Activated naive CD4-positive, alpha-beta T cell treated with anti-CD3 and anti-CD28 coated beads, Interleukin-2, amount 50 U/mL, for 24 hours (primary cell): ENCODE data around the gene ASCL5.

Experiments used
- H3K27ac Mint-ChIP-seq: one replicate; pipeline ENCODE4 v1.8.0; 2021; ENCODE audit warnings: mild to moderate bottlenecking, mixed read lengths
- H3K27me3 Mint-ChIP-seq: one replicate; pipeline ENCODE4 v1.8.0; 2021; ENCODE audit warnings: mixed read lengths
- H3K36me3 Mint-ChIP-seq: one replicate; pipeline ENCODE4 v1.8.0; 2021; ENCODE audit warnings: mixed read lengths
- H3K4me1 Mint-ChIP-seq: one replicate; pipeline ENCODE4 v1.8.0; 2021; ENCODE audit warnings: mixed read lengths
- H3K4me3 Mint-ChIP-seq: one replicate; pipeline ENCODE4 v1.8.0; 2021; ENCODE audit warnings: mild to moderate bottlenecking, mixed read lengths
- H3K9me3 Mint-ChIP-seq: one replicate; pipeline ENCODE4 v1.8.0; 2021; ENCODE audit warnings: mixed read lengths

Gene ASCL5

GRCh38 chr1:201092738-201093137, 34.2 kb downstream of the ASCL5 start:
- H3K9me3 Mint-ChIP-seq = no peaks in the 10 kb centered on the region
- no peak overlapping the region for H3K4me3 Mint-ChIP-seq
- H3K36me3 Mint-ChIP-seq = no peaks in the 10 kb centered on the region
- no peak overlapping the region for H3K27ac Mint-ChIP-seq
- H3K27me3 Mint-ChIP-seq = peaks cover 3% of the 10 kb centered on the region
- no peaks in the 10 kb centered on the region for H3K4me1 Mint-ChIP-seq

- Mint-ChIP-seq H3K27me3 (peaks cover 3% of the 10 kb centered on the region), H3K27ac (no peak overlapping the region), H3K4me3 (no peak overlapping the region), H3K4me1 (no peaks in the 10 kb centered on the region), H3K36me3 (no peaks in the 10 kb centered on the region), H3K9me3 (no peaks in the 10 kb centered on the region)
Observed at GRCh38 chr1:201091256-201091655, 35.7 kb downstream of the ASCL5 start.

GRCh38 chr1:201090541-201090940, 36.4 kb downstream of the ASCL5 start:
- Mint-ChIP-seq H3K4me3 (no peak overlapping the region), H3K27ac (no peak overlapping the region), H3K27me3 (peaks cover 3% of the 10 kb centered on the region), H3K36me3 (no peaks in the 10 kb centered on the region), H3K4me1 (no peaks in the 10 kb centered on the region), H3K9me3 (no peaks in the 10 kb centered on the region)

GRCh38 chr1:201089596-201089995, 37.4 kb downstream of the ASCL5 start:
- H3K4me3 Mint-ChIP-seq = no peak overlapping the region
- no peak overlapping the region for H3K27ac Mint-ChIP-seq
- H3K9me3 Mint-ChIP-seq = no peaks in the 10 kb centered on the region
- no peaks in the 10 kb centered on the region for H3K36me3 Mint-ChIP-seq
- H3K4me1 Mint-ChIP-seq = no peaks in the 10 kb centered on the region
- H3K27me3 Mint-ChIP-seq = peaks cover 3% of the 10 kb centered on the region

- Mint-ChIP-seq H3K4me3 (no peak overlapping the region), H3K9me3 (no peaks in the 10 kb centered on the region), H3K36me3 (no peaks in the 10 kb centered on the region), H3K27ac (no peak overlapping the region), H3K27me3 (peaks cover 3% of the 10 kb centered on the region), H3K4me1 (no peaks in the 10 kb centered on the region)
Observed at GRCh38 chr1:201088901-201089525, 38.0 kb downstream of the ASCL5 start.

GRCh38 chr1:201088395-201088794, 38.6 kb downstream of the ASCL5 start:
- H3K36me3 Mint-ChIP-seq = no peaks in the 10 kb centered on the region
- H3K27ac Mint-ChIP-seq = no peak overlapping the region
- peaks cover 3% of the 10 kb centered on the region for H3K27me3 Mint-ChIP-seq
- no peak overlapping the region for H3K4me3 Mint-ChIP-seq
- no peaks in the 10 kb centered on the region for H3K4me1 Mint-ChIP-seq
- H3K9me3 Mint-ChIP-seq = no peaks in the 10 kb centered on the region

DNA sequence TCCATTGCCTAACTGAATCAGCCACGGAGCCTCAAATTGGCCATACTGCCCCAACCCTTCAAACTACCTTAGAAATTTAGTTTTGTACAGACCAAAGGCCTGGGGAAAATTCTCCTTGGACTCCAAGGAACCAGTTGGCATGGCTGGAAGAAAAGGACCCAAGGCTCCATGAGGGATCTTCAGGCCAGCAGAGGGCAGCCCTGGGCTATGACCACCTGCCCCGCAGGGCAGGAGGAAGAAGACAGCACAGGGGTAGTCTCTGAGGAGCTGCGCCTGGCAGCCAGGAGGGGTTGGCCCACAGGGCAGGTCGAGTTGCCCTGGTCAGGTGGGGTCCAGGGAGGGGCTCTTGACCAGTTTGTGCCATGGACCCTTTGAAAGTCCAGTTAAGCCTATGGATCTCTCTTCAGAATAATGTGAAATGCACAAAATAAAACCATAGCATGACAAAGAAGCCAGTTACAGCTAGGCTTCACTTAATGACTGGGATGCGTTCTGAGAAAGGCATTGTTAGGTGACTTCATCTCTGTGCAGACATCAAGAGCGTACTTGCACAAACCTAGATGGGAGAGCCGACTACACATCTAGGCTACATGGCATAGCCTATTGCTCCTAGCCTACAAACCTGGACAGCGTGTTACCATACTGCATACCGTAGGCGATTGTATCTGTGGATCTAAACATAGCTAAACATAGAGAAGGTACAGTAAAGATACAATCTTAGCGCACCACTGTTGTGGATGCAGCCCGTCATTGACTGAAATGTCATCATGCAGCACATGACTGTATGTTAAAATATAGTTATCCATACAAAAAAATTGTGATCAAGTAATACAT, 40.9 kb downstream of the ASCL5 start:
- Mint-ChIP-seq H3K27me3 (peaks cover 3% of the 10 kb centered on the region), H3K27ac (no peak overlapping the region), H3K9me3 (no peaks in the 10 kb centered on the region), H3K36me3 (no peaks in the 10 kb centered on the region), H3K4me3 (no peak overlapping the region), H3K4me1 (no peaks in the 10 kb centered on the region)

DNA sequence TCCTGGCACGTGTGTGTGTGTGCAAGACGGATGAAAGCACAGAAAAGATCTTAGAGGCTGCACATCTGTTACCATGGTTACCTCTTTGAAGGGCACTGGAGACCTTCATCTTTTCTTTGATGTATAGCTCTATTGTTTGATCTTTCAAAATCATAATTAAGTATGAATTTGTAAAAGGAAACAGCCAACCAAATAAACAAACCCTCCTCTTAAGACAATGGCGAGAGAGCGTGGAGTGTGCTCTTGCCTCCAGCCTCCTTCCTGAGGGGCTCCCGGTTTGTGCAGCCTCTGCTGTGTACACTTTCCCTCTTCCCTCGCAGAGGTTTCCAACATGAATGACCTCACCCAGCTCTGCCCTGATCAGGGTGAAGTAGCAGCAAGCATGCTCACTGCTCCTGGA, 42.7 kb downstream of the ASCL5 start:
- no peak overlapping the region for H3K27ac Mint-ChIP-seq

GRCh38 chr1:201083741-201084140, 43.2 kb downstream of the ASCL5 start:
- H3K9me3 Mint-ChIP-seq = no peaks in the 10 kb centered on the region
- no peak overlapping the region for H3K4me3 Mint-ChIP-seq
- H3K27me3 Mint-ChIP-seq = peaks cover 3% of the 10 kb centered on the region
- H3K4me1 Mint-ChIP-seq = no peaks in the 10 kb centered on the region
- no peaks in the 10 kb centered on the region for H3K36me3 Mint-ChIP-seq
- H3K27ac Mint-ChIP-seq = no peak overlapping the region

More for the DNA sequence above, 42.7 kb downstream of the ASCL5 start:
- Mint-ChIP-seq H3K27me3 (peaks cover 3% of the 10 kb centered on the region), H3K4me3 (no peak overlapping the region), H3K36me3 (no peaks in the 10 kb centered on the region), H3K4me1 (no peaks in the 10 kb centered on the region), H3K9me3 (no peaks in the 10 kb centered on the region)

- Mint-ChIP-seq H3K9me3 (no peaks in the 10 kb centered on the region), H3K27ac (no peak overlapping the region), H3K4me3 (no peak overlapping the region), H3K4me1 (no peaks in the 10 kb centered on the region), H3K36me3 (no peaks in the 10 kb centered on the region), H3K27me3 (no peaks in the 10 kb centered on the region)
Observed at GRCh38 chr1:201080135-201080534, 46.8 kb downstream of the ASCL5 start.

GRCh38 chr1:201077736-201078135, 49.2 kb downstream of the ASCL5 start:
- H3K9me3 Mint-ChIP-seq = no peaks in the 10 kb centered on the region
- no peaks in the 10 kb centered on the region for H3K4me1 Mint-ChIP-seq
- no peak overlapping the region for H3K27ac Mint-ChIP-seq
- H3K36me3 Mint-ChIP-seq = no peaks in the 10 kb centered on the region
- no peaks in the 10 kb centered on the region for H3K27me3 Mint-ChIP-seq
- no peak overlapping the region for H3K4me3 Mint-ChIP-seq

DNA sequence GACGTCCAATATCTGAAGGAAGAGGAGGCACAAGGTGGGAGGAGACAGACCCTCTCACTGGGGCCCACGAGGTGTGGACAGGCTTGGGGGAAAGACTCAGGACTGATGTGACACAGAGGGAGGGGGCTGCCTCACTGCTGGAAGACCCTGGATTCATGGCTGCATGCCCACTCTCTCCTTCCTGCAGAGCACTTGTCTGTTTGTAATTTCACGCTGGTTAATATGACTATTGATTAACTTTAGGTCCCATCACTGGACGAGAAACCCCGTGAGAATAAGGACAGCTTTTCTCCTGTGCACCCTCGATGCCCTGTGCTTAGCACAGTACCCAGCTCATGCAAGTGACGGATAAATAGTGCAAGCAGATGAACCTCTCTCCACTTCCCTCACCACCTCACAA, 49.9 kb downstream of the ASCL5 start:
- Mint-ChIP-seq H3K4me1 (no peaks in the 10 kb centered on the region), H3K27ac (no peak overlapping the region), H3K36me3 (no peaks in the 10 kb centered on the region), H3K4me3 (no peak overlapping the region), H3K9me3 (no peaks in the 10 kb centered on the region), H3K27me3 (no peaks in the 10 kb centered on the region)

GRCh38 chr1:201076092-201076491, 50.9 kb downstream of the ASCL5 start:
- Mint-ChIP-seq H3K9me3 (no peaks in the 10 kb centered on the region), H3K27ac (no peak overlapping the region), H3K4me3 (no peak overlapping the region), H3K4me1 (peaks cover 5% of the 10 kb centered on the region), H3K27me3 (no peaks in the 10 kb centered on the region), H3K36me3 (no peaks in the 10 kb centered on the region)

DNA sequence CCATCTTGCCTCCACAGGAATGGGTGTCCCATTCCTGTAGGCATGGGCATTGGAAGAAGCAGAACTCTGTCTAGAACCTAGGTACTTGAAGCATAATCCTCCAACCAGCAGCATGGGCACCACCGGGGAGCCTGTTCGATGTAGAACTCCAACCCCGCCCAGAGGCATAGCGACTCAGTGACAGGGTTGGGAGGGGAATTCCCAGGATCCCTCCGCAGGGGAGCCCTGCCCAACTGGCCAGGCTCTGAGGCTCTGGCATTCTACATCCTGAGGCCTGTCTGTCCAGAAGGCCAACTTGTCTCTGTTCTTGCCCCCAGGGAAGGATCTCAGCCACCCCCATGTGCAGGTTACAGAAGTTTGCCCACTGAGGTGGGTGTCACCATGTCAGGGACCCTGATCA, 53.0 kb downstream of the ASCL5 start:
- H3K9me3 Mint-ChIP-seq = no peaks in the 10 kb centered on the region
- peaks cover 5% of the 10 kb centered on the region for H3K4me1 Mint-ChIP-seq
- H3K27ac Mint-ChIP-seq = no peak overlapping the region
- H3K36me3 Mint-ChIP-seq = no peaks in the 10 kb centered on the region
- no peaks in the 10 kb centered on the region for H3K27me3 Mint-ChIP-seq
- H3K4me3 Mint-ChIP-seq = no peak overlapping the region

- no peak overlapping the region for H3K4me3 Mint-ChIP-seq
- peaks cover 5% of the 10 kb centered on the region for H3K4me1 Mint-ChIP-seq
- H3K27ac Mint-ChIP-seq = no peak overlapping the region
- no peaks in the 10 kb centered on the region for H3K27me3 Mint-ChIP-seq
- H3K36me3 Mint-ChIP-seq = no peaks in the 10 kb centered on the region
- no peaks in the 10 kb centered on the region for H3K9me3 Mint-ChIP-seq
Observed at GRCh38 chr1:201072922-201073321, 54.1 kb downstream of the ASCL5 start.

DNA sequence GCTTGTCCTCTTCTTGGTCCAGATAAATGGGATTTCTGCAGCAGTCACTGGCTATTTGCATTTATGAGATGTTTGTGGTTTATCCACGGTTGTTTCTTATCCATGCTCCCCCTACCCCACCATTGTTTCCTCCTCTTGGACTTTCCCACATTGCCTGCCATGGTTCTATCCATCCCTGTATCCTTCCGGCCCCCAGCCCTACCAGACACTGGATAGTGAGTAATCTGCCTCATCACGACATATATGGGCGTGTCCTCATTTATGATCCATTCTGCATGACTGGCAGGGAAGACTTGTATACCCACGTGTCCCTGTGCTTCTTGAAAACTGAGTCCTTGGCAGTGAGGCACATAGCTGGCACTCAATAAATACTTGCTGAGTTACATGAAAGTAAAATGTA, 54.8 kb downstream of the ASCL5 start:
- H3K4me1 Mint-ChIP-seq = peaks cover 5% of the 10 kb centered on the region
- no peak overlapping the region for H3K4me3 Mint-ChIP-seq
- H3K27ac Mint-ChIP-seq = no peak overlapping the region
- no peaks in the 10 kb centered on the region for H3K9me3 Mint-ChIP-seq
- no peaks in the 10 kb centered on the region for H3K36me3 Mint-ChIP-seq
- no peaks in the 10 kb centered on the region for H3K27me3 Mint-ChIP-seq
